ENCODE data around the gene AFAP1L2. TPM values are rescaled to one million over a fixed set of nuclear protein-coding genes. Genes with fewer than 3 reads are reported as not detected.

Gene AFAP1L2
- total RNA-seq, 2 experiments from 2014 or later: 2.3 to 8.6 TPM

DNA sequence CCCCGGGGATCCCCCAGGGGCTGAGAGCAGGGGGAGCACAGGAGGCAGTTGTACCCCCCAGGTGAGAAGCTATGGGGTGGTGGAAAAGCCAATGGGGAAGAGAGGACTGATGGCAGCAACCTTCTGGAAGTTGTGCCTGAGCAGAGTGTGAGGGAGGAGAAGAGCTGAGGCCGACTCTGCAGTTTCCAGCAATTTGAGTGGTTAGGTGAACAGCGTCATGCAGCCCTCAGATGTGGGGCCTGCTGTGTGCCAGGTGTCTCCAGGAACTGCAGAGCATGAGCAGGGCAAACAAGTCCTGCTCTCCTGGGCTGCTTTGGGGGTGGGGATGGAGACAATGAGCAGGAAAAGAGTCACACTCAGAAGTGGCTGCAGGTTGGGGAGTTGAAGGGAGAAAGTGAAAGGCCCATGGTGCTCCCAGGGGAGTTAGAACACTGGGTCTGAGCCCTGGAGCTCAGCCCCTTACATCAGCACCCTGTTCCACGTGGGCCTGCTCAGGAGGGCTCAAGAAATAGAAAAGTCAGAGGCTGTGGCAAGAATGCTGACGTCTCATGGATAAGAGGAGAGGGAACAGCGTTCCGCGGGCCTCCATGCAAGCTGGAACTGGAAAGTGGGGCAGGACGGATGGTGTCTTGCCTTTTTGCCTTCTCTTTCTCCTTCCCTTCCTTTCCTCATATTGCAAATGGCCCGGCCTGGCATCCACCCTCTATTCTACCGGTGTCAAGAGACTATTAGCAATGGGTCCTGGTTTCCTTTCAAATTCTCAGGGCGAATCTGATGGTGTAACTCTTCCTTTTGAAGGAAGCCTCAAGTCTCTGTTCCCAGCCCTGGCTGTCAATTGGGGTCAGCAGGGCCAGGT, 4.0 kb upstream of the AFAP1L2 start:
- POLR2A ChIA-PET: no interaction called here
- CTCF ChIA-PET (ENCODE audit: unreplicated experiment): no interaction called here

DNA sequence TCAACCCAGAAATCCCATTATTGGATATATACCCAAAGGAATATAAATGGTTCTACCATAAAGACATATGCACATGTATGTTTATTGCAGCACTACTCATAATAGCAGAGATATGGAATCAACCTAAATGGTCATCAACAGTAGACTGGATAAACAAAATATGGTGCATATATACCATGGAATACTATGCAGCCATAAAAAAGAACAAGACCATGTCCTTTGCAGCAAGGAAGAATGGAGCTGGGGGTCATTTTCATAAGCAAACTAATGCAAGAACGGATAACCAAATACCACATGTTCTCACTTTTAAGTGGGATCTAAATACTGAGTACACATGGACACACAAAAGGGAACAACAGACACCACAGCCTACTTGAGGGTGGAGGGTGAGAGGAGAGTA, 2.2 kb upstream of the AFAP1L2 start:
- Histone ChIP-seq H3K79me2 (ENCODE audit: insufficient read depth, low read depth, low read length) (no peaks in the 10 kb centered on the region), H3K27ac (ENCODE audit: low read depth, low read length, poor library complexity, severe bottlenecking) (no peak overlapping the region), H3K36me3 (ENCODE audit: insufficient read depth, low read length) (no peaks in the 10 kb centered on the region), H3K9me2 (ENCODE audit: insufficient read depth, low read length) (no peaks in the 10 kb centered on the region), H3K4me3 (ENCODE audit: low read depth, low read length, poor library complexity, severe bottlenecking) (no peak overlapping the region), H3K4me1 (ENCODE audit: insufficient read depth, low read length, poor library complexity, severe bottlenecking) (no peaks in the 10 kb centered on the region), H3K9me3 (ENCODE audit: low read length) (no peaks in the 10 kb centered on the region), H3K4me2 (ENCODE audit: low read length) (no peak overlapping the region), H2AFZ (ENCODE audit: low read length) (no peak overlapping the region), H4K20me1 (ENCODE audit: insufficient read depth, low read length) (no peaks in the 10 kb centered on the region)
- CTCF ChIA-PET (ENCODE audit: unreplicated experiment): no interaction called here
- intact Hi-C loops (cut with micrococcal nuclease; ENCODE audit: unreplicated experiment): no loop called here
- TF ChIP-seq, protein P1, sequence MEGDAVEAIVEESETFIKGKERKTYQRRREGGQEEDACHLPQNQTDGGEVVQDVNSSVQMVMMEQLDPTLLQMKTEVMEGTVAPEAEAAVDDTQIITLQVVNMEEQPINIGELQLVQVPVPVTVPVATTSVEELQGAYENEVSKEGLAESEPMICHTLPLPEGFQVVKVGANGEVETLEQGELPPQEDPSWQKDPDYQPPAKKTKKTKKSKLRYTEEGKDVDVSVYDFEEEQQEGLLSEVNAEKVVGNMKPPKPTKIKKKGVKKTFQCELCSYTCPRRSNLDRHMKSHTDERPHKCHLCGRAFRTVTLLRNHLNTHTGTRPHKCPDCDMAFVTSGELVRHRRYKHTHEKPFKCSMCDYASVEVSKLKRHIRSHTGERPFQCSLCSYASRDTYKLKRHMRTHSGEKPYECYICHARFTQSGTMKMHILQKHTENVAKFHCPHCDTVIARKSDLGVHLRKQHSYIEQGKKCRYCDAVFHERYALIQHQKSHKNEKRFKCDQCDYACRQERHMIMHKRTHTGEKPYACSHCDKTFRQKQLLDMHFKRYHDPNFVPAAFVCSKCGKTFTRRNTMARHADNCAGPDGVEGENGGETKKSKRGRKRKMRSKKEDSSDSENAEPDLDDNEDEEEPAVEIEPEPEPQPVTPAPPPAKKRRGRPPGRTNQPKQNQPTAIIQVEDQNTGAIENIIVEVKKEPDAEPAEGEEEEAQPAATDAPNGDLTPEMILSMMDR (conservative IDR thresholded peaks at IDR 0.05; ENCODE audit: low read length): no peak
- TF ChIP-seq EZH2phosphoT487 (IDR thresholded peaks at IDR 0.05; ENCODE audit: borderline replicate concordance, low read depth, low read length): no peak
- DNase-seq (ENCODE audit: low spot score): no peak
- BruUV-seq (replicated peaks): no TSS peak
- POLR2A ChIA-PET: interaction anchor here (0.5 kb wide), 1 partner anchor 722 kb away, joined by 3 read pairs; no protein-coding TSS in a partner anchor

More for the DNA sequence above, 4.0 kb upstream of the AFAP1L2 start:
- Histone ChIP-seq H3K27ac (ENCODE audit: low read depth, low read length, poor library complexity, severe bottlenecking) (no peak overlapping the region), H3K4me1 (ENCODE audit: insufficient read depth, low read length, poor library complexity, severe bottlenecking) (no peaks in the 10 kb centered on the region), H3K9me3 (ENCODE audit: low read length) (no peaks in the 10 kb centered on the region), H3K79me2 (ENCODE audit: insufficient read depth, low read depth, low read length) (no peaks in the 10 kb centered on the region), H3K9me2 (ENCODE audit: insufficient read depth, low read length) (no peaks in the 10 kb centered on the region), H4K20me1 (ENCODE audit: insufficient read depth, low read length) (no peaks in the 10 kb centered on the region), H3K4me2 (ENCODE audit: low read length) (no peak overlapping the region), H3K36me3 (ENCODE audit: insufficient read depth, low read length) (no peaks in the 10 kb centered on the region), H2AFZ (ENCODE audit: low read length) (no peak overlapping the region), H3K4me3 (ENCODE audit: low read depth, low read length, poor library complexity, severe bottlenecking) (no peak overlapping the region)
- peak; percentile 5 for DNase-seq (ENCODE audit: low spot score)
- BruUV-seq (replicated peaks): no TSS peak
- TF ChIP-seq, protein P1 (conservative IDR thresholded peaks at IDR 0.05; ENCODE audit: low read length): no peak
- TF ChIP-seq EZH2phosphoT487 (IDR thresholded peaks at IDR 0.05; ENCODE audit: borderline replicate concordance, low read depth, low read length): no peak
- intact Hi-C loops (cut with micrococcal nuclease; ENCODE audit: unreplicated experiment): no loop called here

DNA sequence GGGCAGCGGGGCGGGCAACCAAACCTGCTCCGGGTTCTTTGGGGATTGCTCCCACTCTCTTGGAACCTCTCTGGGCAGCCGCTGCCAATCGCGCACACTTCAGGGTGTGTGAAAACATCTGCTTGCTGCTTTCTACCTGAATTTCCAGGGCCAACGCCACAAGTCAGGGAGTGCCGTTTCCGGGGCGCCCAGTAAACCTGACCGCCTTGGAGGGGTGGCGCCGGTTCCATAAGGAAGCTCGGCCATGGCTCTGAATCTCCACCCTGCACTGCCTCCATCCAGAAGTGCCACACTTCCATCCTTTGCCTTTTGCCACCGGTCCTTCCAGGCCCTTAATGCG, 679 bp upstream of the AFAP1L2 start:
- H3K9me2 ChIP-seq (ENCODE audit: insufficient read depth, low read length): no peaks in the 10 kb centered on the region
- POLR2A ChIA-PET: no interaction called here
- TF ChIP-seq, protein P1 (conservative IDR thresholded peaks at IDR 0.05; ENCODE audit: low read length): no peak
- TF ChIP-seq EZH2phosphoT487 (IDR thresholded peaks at IDR 0.05; ENCODE audit: borderline replicate concordance, low read depth, low read length): no peak
- no peak for DNase-seq (ENCODE audit: low spot score)
- H4K20me1 ChIP-seq (ENCODE audit: insufficient read depth, low read length): no peaks in the 10 kb centered on the region
- H3K79me2 ChIP-seq (ENCODE audit: insufficient read depth, low read depth, low read length): no peaks in the 10 kb centered on the region
- H3K36me3 ChIP-seq (ENCODE audit: insufficient read depth, low read length): no peaks in the 10 kb centered on the region
- intact Hi-C loops (cut with micrococcal nuclease; ENCODE audit: unreplicated experiment): no loop called here
- H3K4me3 ChIP-seq (ENCODE audit: low read depth, low read length, poor library complexity, severe bottlenecking): no peak overlapping the region
- no peak overlapping the region for H2AFZ ChIP-seq (ENCODE audit: low read length)
- CTCF ChIA-PET (ENCODE audit: unreplicated experiment): no interaction called here
- H3K4me1 ChIP-seq (ENCODE audit: insufficient read depth, low read length, poor library complexity, severe bottlenecking): no peaks in the 10 kb centered on the region
- no TSS peak for BruUV-seq (replicated peaks)
- no peak overlapping the region for H3K4me2 ChIP-seq (ENCODE audit: low read length)
- no peaks in the 10 kb centered on the region for H3K9me3 ChIP-seq (ENCODE audit: low read length)
- H3K27ac ChIP-seq (ENCODE audit: low read depth, low read length, poor library complexity, severe bottlenecking): no peak overlapping the region
